Endothelial cell of umbilical vein (primary cell): ENCODE results near the gene G6PC1.

ENCODE experiments used
- CTCF ChIP-seq, 2 donors: IDR thresholded peaks; 1 replicate in 1 of 2; 2 replicates in 1 of 2; pipeline ENCODE4 v1.5.1; 2011; ENCODE audit warnings: low read length in 2 of 2, mild to moderate bottlenecking in 2 of 2, moderate library complexity in 2 of 2, control low read depth in 1 of 2, inconsistent platforms in 1 of 2, low read depth in 1 of 2; ENCODE audit not compliant: insufficient read depth in 1 of 2; ENCODE audit errors: extremely low read depth in 1 of 2
- MAX ChIP-seq: IDR thresholded peaks from 2 replicates; pipeline ENCODE4 v1.6.1; 2011; ENCODE audit not compliant: insufficient read depth, insufficient read length
- MYC ChIP-seq: IDR thresholded peaks from one replicate; pipeline ENCODE4 v1.6.1; 2011; ENCODE audit warnings: mild to moderate bottlenecking, low read depth, low read length
- POLR2A ChIP-seq: IDR thresholded peaks from 2 replicates; pipeline ENCODE4 v1.6.1; 2012; ENCODE audit warnings: low read depth, mild to moderate bottlenecking, control low read depth, low read length
- POLR2AphosphoS5 ChIP-seq: IDR thresholded peaks from 2 replicates; pipeline ENCODE4 v1.6.1; 2012; ENCODE audit warnings: low read depth, mild to moderate bottlenecking, control low read depth, low read length, moderate library complexity; ENCODE audit not compliant: insufficient read depth

GRCh38 chr17:42865638-42866094 is 34.9 kb upstream of the G6PC1 start:
- TF ChIP-seq MAX, result no peak
- TF ChIP-seq CTCF (IDR thresholded peaks at IDR 0.05; ENCODE audit: extremely low read depth in 1 of 2, insufficient read depth in 1 of 2, low read depth in 1 of 2, low read length in 2 of 2), result no peak
- TF ChIP-seq POLR2AphosphoS5, result no peak
- TF ChIP-seq POLR2A, result no peak
- no peak for TF ChIP-seq MYC
